HG03354 (cell line): ENCODE data around the gene PHLDB3.

Experiments used
- ATAC-seq: cut with Tn5 transposase; IDR thresholded peaks from one replicate; pipeline ENCODE4 v1.9.1; 2021; ENCODE audit warnings: mild to moderate bottlenecking; ENCODE audit not compliant: unreplicated experiment, poor library complexity, severe bottlenecking

The PHLDB3 gene

DNA sequence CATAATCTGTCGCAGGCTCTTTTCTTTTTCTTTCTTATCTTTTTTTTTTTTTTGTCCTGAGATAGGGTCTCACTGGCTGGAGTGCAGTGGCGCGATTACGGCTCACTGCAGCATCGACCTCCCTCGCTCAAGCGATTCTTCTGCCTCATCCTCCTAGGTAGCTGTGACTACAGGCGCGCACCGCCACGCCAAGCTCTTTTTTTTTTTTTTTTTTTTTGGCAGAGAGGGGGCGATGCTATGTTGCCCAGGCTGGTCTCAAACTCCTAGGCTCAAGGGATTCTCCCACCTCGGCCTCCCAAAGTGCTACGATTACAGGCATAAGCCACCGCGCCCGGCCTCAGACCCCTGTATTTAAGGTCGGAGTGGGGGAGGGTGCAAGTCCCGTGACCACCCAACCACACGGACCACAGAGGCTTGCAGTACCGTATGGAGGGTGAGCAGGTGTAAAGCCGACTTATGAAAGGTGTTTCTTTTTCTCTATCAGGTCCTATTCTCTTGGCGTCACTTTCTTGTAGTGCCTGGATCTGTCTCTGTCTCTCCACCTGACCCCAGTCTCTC lies 2.0 kb downstream of the PHLDB3 start:
- ATAC-seq, result no peak

DNA sequence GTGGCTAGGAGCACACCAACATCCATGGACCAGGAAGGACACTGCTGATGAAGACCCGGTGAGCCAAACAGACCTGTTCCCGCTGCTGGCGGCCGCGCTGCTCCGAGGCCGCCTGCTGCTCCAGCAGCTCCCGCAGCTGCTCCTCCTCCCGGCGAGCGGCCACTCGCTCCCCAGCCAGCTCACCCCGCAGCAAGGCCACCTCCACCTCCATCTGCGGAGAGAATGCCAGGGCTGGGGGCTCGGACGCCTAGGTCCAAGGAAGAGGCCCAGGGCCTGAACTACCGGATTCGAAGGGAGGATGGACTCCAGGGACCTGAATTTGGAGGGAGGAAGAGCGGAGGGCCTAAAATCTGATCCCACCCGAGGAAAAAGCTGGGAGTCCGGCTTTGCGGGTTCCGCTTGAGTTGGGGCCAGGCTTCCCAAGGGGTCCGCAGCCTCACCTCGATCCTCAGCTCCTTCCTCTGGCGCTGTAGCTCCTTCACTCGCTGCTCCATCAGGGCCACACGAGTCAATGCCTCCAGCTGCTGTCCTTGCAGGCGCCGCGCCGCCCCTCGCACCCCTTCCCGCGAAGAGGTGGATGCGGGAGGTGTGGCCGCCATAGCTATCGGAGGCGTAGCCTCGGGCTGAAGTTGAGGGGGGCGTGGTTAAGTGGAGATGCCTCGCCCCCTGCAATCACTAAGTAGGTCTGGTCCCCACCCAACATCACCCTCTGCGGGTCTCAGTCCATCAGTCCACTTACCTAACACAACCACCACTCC lies 2.7 kb downstream of the PHLDB3 start:
- no peak for ATAC-seq

DNA sequence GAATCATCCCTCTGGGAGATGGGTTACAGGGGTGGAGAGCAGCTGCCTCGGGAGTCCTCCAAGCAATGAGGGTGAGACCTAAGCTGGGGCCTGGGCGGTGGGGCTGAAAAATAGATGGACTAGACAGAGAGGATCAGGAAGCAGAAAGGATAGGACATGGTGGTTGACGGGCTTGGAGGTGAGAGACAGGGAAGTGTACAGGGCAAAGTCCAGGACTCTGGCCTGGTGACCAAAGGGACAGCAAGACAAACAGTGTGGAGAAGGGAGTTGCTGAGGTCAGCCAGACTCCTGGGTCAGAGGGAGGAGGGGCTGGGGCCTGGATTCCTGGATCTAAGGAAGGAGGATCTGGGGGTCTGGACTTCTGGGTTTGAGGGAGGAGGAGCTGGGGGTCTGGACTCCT lies 5.5 kb downstream of the PHLDB3 start:
- no peak for ATAC-seq

DNA sequence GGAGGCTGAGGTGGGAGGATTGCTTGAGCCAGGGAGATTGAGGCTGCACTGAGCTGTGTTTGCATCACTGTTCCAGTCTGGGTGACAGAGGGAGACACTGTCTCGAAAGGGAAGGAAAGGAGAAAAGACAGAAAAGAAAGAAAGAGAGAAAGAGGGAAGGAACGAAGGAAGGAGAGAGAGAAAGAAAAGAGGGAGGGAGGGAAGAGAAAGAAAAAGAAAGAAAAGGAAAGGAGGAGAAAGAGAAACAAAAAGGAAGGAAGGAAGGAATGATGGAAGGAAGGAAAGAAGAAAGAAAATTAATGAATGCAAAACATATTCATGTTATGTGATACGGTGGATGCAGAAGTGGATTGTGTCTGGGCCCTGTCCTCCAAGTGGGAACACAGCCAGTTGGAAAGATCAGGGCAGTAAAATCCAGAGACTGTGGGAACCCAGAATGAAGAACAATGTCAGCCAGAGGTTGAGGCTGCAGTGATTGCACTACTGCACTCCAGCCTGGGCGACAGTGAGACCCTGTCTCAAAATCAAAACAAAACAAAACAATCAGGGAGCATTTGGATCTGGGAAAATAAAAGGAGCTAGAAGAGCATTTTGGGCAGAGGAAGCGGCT lies 6.2 kb downstream of the PHLDB3 start:
- ATAC-seq, result no peak

DNA sequence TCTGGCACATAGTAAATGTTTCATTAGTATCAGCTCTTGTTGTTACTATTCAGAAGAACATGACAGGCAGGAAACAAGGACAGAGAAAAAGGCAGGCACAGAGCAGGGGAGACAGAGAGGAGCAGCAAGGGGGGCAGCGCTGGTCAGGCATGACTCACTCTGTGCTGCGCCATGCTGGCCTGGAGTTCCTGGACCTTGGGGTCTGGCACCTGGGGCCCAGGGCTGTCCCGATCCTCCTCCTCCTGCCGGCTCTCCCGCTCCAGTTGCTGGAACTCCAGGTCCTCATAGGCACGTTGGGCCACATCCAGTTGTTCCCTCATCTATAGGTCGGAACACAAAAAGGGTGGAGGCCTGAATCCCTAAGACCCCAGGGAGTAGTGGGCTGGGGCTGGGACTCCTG lies 7.6 kb downstream of the PHLDB3 start:
- no peak for ATAC-seq

DNA sequence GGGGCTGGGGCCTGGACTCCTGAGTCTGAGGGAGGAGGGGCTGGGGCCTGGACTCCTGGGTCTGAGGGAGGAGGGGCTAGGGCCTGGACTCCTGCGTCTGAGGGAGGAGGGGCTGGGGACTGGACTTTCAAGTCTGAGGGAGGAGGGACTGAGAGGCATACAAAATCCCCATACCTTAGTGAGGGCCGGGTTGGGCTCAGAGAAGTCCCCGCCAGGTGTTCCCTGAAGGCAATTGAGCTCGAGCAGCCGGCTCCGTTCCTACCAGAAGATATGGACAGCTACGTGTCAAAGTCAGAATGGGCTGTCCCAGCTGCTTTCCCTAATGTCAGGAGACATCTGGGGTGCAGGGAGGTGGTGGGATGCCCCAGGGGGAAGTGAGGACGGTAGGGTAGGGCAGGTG lies 9.5 kb downstream of the PHLDB3 start:
- no peak for ATAC-seq

DNA sequence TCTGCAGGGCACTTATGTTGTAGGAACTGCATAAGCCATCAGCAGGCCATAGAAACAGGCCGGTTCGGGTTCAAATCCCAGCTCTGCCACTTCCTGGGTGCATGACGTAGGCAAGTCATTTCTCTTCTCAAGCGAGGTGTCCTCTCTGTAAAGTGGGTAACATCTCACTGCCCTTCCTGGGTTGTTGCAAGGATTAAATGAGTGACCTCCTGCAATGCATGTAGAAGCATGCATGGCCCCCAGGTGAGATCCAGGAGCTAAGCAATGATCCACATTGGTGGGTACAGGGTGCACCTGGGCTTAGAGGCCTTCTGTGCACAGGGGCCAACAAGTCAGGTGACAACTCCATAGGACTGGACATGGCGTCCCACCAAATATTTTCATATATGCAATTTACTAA lies 13.8 kb downstream of the PHLDB3 start:
- ATAC-seq, result no peak

DNA sequence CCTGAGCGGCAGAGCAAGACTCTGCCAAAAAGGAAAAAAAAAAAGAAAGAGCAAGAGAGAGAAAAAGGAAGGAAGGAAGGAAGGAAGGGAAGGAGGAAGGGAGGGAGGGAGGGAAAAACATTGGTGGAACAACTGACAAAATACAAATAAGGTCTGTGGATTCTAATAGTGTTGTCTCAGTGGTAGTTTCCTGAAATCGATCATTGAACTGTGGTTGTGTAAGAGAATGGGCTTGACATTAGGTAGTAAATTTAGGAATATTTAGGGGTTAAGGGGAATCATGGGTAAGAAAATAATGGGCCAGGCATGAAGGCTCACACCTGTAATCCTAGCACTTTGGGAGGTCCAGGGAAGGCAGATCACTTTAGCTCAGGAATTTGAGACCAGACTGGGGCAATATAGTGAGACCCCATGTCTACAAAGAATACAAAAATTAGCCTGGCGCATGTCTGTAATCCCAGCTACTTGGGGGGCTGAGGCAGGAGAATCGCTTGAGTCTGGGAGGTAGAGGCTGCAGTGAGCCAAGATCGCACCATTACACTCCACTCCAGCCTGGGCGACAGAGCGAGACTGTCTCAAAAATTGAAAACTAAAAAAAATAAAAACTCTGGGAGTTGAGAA lies 14.5 kb downstream of the PHLDB3 start:
- no peak for ATAC-seq

DNA sequence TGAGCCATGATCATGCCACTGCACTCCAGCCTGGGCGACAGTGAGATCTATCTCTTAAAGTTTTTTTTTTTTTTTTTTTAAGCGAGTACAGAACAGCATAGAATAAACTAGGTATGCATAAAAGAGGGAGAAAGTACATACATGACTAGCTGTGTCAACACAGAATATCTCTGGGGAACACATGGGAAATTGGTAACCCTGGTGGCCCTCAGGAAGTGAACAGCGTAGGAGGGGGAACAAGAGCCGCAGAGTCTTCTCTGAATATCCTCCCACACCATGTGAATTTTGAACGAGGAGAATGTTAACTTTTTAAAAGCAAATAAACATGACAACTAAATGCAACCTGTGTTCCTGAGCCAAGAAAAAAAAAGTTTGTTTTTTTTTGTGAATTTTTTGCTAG lies 15.2 kb downstream of the PHLDB3 start:
- ATAC-seq, result no peak

DNA sequence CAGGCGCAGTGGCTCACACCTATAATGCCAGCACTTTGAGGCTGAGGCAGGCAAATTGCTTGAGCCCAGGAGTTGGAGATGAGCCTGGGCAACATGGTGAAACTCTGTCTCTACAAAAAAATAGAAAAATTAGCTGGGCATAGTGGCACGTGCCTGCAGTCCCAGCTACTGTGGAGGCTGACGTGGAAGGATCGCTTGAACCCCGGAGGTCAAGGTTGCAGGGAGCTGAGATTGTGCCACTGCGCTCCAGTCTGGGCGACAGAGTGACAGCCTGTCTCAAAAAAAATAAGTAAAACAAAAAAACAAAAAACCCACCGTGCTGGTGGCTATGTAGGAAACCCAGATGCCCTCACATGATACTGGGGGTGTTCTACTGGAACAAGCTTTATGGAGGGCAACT lies 16.4 kb downstream of the PHLDB3 start:
- ATAC-seq, result no peak

DNA sequence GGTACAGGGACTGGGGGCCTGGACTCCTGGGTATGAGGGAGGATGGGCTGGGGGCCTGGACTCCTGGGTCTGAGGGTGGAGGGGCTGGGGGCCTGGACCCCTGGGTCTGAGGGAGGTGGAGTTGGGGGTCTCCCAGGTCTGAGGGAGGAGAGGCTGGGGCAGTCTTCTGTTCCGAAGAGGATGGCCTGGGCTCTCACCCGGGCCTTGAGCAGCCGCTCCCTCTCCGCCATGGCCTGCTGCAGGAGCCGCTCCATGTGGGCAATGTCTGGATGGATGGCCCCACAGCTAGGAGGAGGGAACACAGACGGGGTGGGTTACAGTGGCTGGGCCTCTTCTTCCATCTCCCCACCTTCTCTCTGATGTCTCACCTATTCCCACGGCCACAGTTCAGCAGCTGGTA lies 18.1 kb downstream of the PHLDB3 start:
- no peak for ATAC-seq

DNA sequence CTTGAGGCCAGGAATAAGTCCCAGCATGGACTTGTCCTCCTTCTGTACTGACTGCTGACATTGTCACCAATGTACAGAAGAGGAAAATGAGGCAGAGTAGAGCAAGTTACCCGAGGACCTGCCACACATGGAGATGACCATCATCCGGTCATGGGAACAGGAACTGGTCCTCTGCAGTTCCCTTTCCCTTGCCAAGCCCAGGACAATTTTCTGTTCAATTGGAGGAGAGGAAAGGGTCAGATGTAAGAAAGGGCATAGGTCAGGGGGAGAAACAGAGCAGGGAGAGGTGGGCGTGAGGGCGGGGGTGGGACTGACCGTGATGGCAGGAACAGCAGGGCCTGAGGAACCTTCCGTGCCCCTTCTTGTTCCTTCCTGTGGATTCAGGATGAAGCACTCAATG lies 18.6 kb downstream of the PHLDB3 start:
- ATAC-seq, result no peak

DNA sequence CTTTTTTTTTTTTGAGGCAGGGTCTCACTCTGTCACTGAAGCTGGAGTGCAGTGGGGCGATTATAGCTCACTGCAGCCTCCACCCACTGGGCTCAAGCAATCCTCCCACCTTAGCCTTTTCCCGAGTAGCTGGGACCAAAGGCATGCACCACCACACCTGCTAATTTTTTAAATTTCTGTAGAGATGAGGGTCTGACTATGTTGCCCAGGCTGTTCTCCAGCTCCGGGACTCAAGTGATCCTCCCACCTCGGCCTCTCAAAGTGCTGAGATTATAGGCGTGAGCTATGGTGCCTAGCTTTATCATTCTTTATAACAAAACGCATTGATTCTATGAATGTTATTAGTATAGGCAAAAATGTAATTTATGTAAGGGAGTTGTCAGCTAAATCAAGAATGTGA lies 21.3 kb downstream of the PHLDB3 start:
- no peak for ATAC-seq

DNA sequence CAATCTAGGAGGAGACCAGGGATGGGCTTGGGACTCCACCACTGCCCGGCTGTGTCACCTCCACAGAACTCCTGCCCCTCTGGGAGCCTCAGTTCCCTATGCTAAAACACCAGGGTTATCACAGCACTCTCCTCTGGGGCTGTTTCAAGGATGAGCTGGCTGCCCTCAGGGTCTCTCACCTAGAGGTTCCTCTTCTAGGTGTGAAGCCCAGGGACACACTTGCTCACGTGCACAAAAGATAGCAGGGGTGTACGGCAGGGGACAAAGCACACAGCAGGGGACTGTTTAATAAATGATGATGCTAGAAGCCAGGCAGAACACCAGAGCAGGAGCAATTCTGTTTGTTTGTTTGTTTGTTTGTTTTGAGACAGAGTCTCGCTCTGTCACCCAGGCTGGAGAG lies 22.4 kb downstream of the PHLDB3 start:
- ATAC-seq, result no peak

DNA sequence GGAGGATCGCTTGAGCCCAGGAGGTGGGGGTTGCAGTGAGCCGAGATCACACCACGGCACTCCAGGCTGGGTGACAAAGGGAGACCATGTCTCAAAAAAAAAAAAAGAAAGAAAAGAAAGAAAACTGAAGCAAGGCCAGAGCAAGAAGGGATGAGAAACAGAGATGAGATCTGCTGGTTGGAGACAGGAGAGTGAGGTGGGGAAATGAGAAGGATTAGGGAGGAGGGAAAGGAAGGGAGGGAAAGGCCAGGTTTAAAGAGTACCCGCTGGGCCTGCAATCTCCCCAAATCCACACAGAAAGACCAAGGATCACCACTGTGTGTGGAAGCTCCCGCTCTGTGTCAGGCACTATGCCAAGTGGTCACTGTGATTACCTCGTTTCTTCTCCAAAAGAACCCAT lies 22.8 kb downstream of the PHLDB3 start:
- no peak for ATAC-seq

DNA sequence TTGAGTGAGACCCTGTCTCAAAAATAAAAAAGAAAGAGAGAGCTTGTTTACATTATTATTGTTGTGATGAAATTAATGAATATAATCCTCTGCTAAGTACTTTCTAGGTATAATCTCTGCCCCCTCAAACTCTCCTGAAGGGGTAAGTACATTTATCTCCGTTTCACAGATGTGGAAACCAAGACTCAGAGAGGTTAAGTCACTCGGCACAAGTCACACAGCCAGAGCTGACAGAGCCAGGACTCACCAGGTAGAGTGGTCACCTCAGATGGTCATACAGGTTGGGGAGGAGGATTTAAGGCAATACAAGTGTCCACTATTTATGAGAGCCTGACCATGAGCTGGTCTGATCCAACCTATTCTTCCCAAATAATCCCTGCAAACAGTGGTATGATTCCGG lies 24.0 kb downstream of the PHLDB3 start:
- ATAC-seq, result no peak

DNA sequence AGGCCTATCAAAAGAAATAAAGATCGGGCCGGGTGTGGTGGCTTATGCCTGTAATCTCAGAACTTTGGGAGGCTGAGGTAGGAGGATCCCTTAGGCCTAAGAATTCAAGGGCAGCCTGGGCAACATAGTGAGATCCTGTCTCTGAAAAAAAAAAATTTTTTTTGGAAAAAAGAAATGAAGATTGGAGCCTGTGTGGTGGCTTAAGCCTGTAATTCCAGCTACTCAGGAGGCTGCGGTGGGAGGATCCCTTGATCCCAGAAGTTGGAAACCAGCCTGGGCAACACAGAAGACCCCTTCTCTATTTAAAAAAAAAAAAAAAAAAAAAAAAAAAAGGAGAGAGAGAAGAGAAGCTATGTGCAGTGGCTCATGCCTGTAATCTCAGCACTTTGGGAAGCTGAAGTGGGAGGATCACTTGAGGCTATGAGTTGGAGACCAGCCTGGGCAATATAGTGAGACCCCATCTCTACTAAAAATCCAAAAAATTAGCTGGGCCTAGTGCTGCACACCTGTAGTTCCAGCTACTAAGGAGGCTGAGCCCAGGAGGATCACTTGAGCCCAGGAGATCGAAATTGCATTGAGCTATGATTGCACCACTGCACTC lies 24.5 kb downstream of the PHLDB3 start:
- ATAC-seq, result no peak

DNA sequence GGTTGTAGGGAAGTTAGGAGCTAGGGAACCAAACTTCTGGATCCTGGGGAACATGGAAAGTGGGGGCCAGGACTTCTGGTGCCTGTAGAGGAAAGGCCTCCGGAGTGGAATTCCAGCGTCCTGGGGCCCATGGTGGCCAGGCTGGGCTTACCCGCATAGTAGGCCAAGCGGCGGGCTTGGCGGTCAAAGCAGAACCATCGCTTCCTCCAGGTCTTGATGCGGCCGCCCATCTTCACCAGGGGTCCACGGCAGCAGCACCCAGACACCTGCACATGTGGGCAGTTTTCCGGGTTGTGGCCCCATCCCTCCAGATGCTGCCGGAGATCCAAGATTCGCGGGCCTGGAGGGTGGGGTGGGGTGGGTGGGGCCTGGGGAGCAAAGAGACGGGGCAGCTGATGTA lies 25.3 kb downstream of the PHLDB3 start:
- ATAC-seq, result no peak

DNA sequence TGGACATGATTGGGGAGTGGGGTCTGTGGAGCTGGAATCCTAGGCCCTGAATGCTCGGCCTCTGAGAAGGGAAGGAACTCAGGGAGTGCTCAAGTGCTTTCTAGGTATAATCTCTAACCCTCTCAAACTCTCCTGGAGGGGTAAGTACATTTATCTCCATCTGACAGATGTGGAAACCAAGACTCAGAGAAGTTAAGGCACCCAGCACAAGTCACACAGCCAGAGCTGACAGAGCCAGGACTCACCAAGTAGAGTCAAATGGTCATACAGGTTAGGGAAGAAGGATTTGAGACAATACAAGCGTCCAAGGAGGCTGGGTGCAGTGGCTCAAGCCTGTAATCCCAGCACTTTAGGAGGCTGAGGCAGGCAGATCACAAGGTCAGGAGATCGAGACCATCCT lies 26.2 kb downstream of the PHLDB3 start:
- no peak for ATAC-seq

DNA sequence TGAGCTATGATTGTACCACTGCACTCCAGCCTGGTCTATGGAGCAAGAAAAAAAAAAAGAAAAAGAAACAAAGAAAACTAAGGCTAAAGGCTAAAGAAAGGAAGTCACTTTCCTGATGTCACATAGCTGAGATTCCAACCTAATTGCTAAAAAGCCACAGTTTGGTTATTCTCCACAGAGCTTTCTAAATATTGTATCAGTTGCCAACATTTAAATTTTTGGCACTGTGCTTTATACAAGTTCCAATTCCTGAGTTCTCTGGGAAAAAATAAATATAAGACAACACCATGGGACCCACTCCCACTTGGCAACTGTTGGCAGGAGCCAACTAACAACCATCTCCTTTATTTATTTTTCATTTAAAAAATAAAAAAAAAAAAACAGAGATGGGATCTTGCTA lies 27.9 kb downstream of the PHLDB3 start:
- ATAC-seq, result no peak
